SKM-1 (cell line): ENCODE results near the gene BCL7A.
"Not testable (repeated sequence)": the region's sequence is repeated elsewhere in the genome, so short reads cannot be mapped to it uniquely, and the experiment has no call there.

Source experiments
- DNase-seq: peaks from one replicate; lab custom pipeline; 2025; ENCODE audit not compliant: unreplicated experiment; lab: John Stamatoyannopoulos, UW

Gene BCL7A

GRCh38 chr12:122021822-122022392 lies at the start of gene BCL7A:
TSS of gene BCL7A (plus strand) at chr12:122021884. CDS start at chr12:122022092, 208 bp downstream.
- DNase-seq, result no peak

GRCh38 chr12:121974026-121974985 lies 47.4 kb upstream of the BCL7A start:
- no peak for DNase-seq

- DNase-seq, result no peak
These were observed 46.7 kb upstream of the BCL7A start for GRCh38 chr12:121975021-121975420.

GRCh38 chr12:121976950-121977349 lies 44.7 kb upstream of the BCL7A start:
- DNase-seq, result no peak

- no peak for DNase-seq
These were observed 41.3 kb upstream of the BCL7A start for GRCh38 chr12:121980191-121980891.

- DNase-seq, result no peak
These were observed 40.8 kb upstream of the BCL7A start for GRCh38 chr12:121980892-121981272.

- no peak for DNase-seq
These were observed 40.2 kb upstream of the BCL7A start for GRCh38 chr12:121981456-121981855.

GRCh38 chr12:121982950-121983349 lies 38.7 kb upstream of the BCL7A start:
- DNase-seq, result no peak

GRCh38 chr12:121983536-121984210 lies 38.0 kb upstream of the BCL7A start:
- no peak for DNase-seq

- DNase-seq, result no peak
These were observed 35.0 kb upstream of the BCL7A start for GRCh38 chr12:121986489-121987245.

- not testable (repeated sequence) for DNase-seq
These were observed 33.2 kb upstream of the BCL7A start for GRCh38 chr12:121988519-121988918.

- no peak for DNase-seq
These were observed 32.2 kb upstream of the BCL7A start for GRCh38 chr12:121989276-121990113.

- DNase-seq, result no peak
These were observed 31.5 kb upstream of the BCL7A start for GRCh38 chr12:121990114-121990647.

- DNase-seq, result no peak
These were observed 30.7 kb upstream of the BCL7A start for GRCh38 chr12:121990692-121991603.

GRCh38 chr12:121992059-121992879 lies 29.4 kb upstream of the BCL7A start:
- no peak for DNase-seq

GRCh38 chr12:121996050-121996944 lies 25.4 kb upstream of the BCL7A start:
- no peak for DNase-seq
